ENCODE results near the gene CORO7. TPM values are rescaled to one million over a fixed set of nuclear protein-coding genes. Genes with fewer than 3 reads are reported as not detected.

Gene CORO7
- total and polyA plus RNA-seq, 9 of the 15 experiments (the other 6 are each of a cell fraction or from before 2014, with no cell fraction given), result 0.45 to 77.2 (median 18.7) TPM

DNA sequence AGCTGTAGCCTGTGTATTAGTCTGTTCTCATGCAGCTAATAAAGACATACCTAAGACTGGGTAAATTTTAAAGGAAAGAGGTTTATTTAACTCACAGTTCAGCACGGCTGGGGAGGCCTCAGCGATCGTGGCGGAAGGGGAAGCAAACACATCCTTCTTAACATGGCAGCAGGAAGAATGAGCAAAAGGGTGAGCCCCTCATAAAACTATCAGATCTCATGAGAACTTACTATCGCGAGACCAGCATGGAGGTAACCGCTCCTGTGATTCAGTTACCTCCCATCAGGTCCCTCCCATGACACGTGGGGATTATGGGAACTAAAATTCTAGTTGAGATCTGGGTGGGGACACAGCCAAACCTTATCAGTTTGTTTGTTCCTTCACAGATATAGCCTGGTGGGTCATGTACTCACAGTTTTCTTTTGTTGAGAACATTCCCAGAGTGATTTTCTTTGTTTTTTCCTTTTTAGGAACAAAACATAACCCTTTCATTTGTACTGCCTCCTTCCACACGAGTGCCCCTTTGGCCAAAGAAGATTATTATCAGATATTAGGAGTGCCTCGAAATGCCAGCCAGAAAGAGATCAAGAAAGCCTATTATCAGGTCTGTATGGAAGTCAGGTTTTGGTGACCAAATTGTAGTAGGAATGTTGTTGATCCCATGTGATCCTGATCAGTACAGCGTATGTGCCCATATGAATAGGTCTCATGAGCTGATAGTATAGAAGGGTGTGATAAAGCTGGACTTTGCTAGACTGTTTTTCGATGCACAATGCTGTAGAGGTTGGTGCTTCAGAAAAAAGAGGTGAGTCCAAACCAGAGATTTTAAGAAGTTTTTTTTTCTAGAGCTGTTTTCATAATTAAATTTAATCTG lies 17.8 kb upstream of the CORO7 start (continued):
- peak; percentile 66 for TF ChIP-seq MEIS2 (IDR thresholded peaks at IDR 0.05; ENCODE audit: partially characterized antibody)
- TF ChIP-seq, protein P1, sequence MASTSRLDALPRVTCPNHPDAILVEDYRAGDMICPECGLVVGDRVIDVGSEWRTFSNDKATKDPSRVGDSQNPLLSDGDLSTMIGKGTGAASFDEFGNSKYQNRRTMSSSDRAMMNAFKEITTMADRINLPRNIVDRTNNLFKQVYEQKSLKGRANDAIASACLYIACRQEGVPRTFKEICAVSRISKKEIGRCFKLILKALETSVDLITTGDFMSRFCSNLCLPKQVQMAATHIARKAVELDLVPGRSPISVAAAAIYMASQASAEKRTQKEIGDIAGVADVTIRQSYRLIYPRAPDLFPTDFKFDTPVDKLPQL (IDR thresholded peaks at IDR 0.05; ENCODE audit: extremely low read depth, insufficient read length), result no peak
- no peak for TF ChIP-seq CREB5 (CRISPR knock-in tag; IDR thresholded peaks at IDR 0.05)
- TF ChIP-seq, protein P2, sequence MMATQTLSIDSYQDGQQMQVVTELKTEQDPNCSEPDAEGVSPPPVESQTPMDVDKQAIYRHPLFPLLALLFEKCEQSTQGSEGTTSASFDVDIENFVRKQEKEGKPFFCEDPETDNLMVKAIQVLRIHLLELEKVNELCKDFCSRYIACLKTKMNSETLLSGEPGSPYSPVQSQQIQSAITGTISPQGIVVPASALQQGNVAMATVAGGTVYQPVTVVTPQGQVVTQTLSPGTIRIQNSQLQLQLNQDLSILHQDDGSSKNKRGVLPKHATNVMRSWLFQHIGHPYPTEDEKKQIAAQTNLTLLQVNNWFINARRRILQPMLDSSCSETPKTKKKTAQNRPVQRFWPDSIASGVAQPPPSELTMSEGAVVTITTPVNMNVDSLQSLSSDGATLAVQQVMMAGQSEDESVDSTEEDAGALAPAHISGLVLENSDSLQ (IDR thresholded peaks at IDR 0.05), result peak; percentile 78
- 0 out of 2 replicates have a peak, but pooled peaks have one; percentile 24 for TF ChIP-seq CAMTA2 (CRISPR knock-in tag; conservative IDR thresholded peaks at IDR 0.05)
- TF ChIP-seq ZSCAN29 (IDR thresholded peaks at IDR 0.05), result no peak
- TF ChIP-seq, protein P3, sequence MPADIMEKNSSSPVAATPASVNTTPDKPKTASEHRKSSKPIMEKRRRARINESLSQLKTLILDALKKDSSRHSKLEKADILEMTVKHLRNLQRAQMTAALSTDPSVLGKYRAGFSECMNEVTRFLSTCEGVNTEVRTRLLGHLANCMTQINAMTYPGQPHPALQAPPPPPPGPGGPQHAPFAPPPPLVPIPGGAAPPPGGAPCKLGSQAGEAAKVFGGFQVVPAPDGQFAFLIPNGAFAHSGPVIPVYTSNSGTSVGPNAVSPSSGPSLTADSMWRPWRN (IDR thresholded peaks at IDR 0.05; ENCODE audit: low read depth), result no peak
- no peak for TF ChIP-seq SMAD4 (CRISPR knock-in tag; conservative IDR thresholded peaks at IDR 0.05)
- no peak for TF ChIP-seq ZNF76 (CRISPR knock-in tag; IDR thresholded peaks at IDR 0.05; ENCODE audit: borderline replicate concordance)
- TF ChIP-seq IRF2 (CRISPR knock-in tag; IDR thresholded peaks at IDR 0.05), result no peak
- TF ChIP-seq ZNF507 (tag; conservative IDR thresholded peaks at IDR 0.05), result no peak
- peak; percentile 65 for TF ChIP-seq EP400 (IDR thresholded peaks at IDR 0.05)
- TF ChIP-seq CEBPB (tag; IDR thresholded peaks at IDR 0.05), result no peak
- no peak for TF ChIP-seq FOXA1 (IDR thresholded peaks at IDR 0.05; ENCODE audit: borderline replicate concordance)
- peak; percentile 76 for TF ChIP-seq ZNF592 (IDR thresholded peaks at IDR 0.05)
- TF ChIP-seq, protein P4, sequence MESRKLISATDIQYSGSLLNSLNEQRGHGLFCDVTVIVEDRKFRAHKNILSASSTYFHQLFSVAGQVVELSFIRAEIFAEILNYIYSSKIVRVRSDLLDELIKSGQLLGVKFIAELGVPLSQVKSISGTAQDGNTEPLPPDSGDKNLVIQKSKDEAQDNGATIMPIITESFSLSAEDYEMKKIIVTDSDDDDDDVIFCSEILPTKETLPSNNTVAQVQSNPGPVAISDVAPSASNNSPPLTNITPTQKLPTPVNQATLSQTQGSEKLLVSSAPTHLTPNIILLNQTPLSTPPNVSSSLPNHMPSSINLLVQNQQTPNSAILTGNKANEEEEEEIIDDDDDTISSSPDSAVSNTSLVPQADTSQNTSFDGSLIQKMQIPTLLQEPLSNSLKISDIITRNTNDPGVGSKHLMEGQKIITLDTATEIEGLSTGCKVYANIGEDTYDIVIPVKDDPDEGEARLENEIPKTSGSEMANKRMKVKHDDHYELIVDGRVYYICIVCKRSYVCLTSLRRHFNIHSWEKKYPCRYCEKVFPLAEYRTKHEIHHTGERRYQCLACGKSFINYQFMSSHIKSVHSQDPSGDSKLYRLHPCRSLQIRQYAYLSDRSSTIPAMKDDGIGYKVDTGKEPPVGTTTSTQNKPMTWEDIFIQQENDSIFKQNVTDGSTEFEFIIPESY (CRISPR knock-in tag; IDR thresholded peaks at IDR 0.05), result no peak
- TF ChIP-seq RHOXF2B (CRISPR knock-in tag; conservative IDR thresholded peaks at IDR 0.05), result 0 out of 2 replicates have a peak, but pooled peaks have one; percentile 71

Data from K562 (cell line).